Gastrocnemius medialis (tissue), 4 donors: Measurements from ENCODE around the gene RNF213.

ENCODE experiments used
- POLR2A ChIP-seq, 2 donors: fragments of 450-650 bp; IDR thresholded peaks; one replicate each; pipeline ENCODE4 v1.6.1; 2017; ENCODE audit warnings: antibody characterized with exemption in 2 of 2, mild to moderate bottlenecking in 2 of 2, moderate library complexity in 2 of 2
- TF ChIP-seq, protein P1 (sequence below), 5 experiments: fragments of 450-650 bp in 3 of 5; fragments of 200-600 bp in 2 of 5; sonication (generic) in 2 of 5; IDR thresholded peaks in 4 of 5; conservative IDR thresholded peaks in 1 of 5; 1 replicate in 4 of 5; 2 replicates in 1 of 5; pipeline ENCODE4 v1.5.1; 2016 to 2019; ENCODE audit warnings: antibody characterized with exemption in 5 of 5, mild to moderate bottlenecking in 3 of 5, moderate library complexity in 3 of 5

DNA sequence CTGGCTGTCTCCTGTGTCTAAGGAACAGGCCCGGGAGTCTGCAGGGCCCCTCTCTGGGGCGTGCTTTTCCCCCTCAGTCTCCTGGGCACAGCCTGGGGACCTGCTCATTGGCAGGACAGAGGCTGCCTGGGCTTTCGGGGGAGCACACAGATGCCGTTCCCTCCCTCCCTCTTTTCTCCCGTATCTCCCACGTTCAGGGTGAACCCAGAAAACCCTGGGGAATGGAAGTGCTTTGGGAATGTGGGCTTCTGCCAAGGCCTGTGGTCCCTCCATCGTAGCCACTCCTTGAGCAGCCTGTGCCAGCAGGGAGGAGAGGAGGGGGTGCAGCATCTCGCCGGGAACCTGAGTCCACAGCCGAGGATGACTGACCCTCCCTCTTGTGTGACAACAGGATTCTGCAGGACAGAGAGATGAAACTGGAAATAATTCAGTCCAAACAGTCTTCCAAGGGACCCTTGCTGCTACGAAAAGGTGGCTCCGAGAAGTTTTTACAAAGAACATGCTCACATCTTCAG lies 52.0 kb downstream of the RNF213 start:
- TF ChIP-seq, protein P1, sequence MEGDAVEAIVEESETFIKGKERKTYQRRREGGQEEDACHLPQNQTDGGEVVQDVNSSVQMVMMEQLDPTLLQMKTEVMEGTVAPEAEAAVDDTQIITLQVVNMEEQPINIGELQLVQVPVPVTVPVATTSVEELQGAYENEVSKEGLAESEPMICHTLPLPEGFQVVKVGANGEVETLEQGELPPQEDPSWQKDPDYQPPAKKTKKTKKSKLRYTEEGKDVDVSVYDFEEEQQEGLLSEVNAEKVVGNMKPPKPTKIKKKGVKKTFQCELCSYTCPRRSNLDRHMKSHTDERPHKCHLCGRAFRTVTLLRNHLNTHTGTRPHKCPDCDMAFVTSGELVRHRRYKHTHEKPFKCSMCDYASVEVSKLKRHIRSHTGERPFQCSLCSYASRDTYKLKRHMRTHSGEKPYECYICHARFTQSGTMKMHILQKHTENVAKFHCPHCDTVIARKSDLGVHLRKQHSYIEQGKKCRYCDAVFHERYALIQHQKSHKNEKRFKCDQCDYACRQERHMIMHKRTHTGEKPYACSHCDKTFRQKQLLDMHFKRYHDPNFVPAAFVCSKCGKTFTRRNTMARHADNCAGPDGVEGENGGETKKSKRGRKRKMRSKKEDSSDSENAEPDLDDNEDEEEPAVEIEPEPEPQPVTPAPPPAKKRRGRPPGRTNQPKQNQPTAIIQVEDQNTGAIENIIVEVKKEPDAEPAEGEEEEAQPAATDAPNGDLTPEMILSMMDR (IDR thresholded peaks at IDR 0.05 in 4 of 5, conservative IDR thresholded peaks at IDR 0.05 in 1 of 5), result no peak
- no peak for TF ChIP-seq POLR2A (IDR thresholded peaks at IDR 0.05)
